Measurements from ENCODE around the gene EBP. TPM values are rescaled to one million over a fixed set of nuclear protein-coding genes. Genes with fewer than 3 reads are reported as not detected.
A peak's percentile ranks its signal among the peaks of the same experiment; 100 is the strongest.
"Not testable (repeated sequence)": the region's sequence is repeated elsewhere in the genome, so short reads cannot be mapped to it uniquely, and the experiment has no call there.

EBP gene
- total RNA-seq, 1 donor from 2014 or later = 55.2 TPM

- intact Hi-C loops (cut with DNase I) = no loop called here
- no peaks in the 10 kb centered on the region for H3K27me3 ChIP-seq
These were observed 17.9 kb downstream of the EBP start, which contains the start of gene TBC1D25 for GRCh38 chrX:48539345-48540027. TBC1D25 (plus strand) TSS chrX:48539714; CDS start chrX:48539798, 84 bp downstream.

GRCh38 chrX:48540028-48540375 lies 18.4 kb downstream of the EBP start:
- no peaks in the 10 kb centered on the region for H3K27me3 ChIP-seq
- H3K4me3 ChIP-seq = peak overlapping the region; percentile 58 to 63
- H3K27ac ChIP-seq = peak overlapping the region; percentile 93
- no peak for DNase-seq (ENCODE audit: extremely low spot score in 2 of 2)
- intact Hi-C loops (cut with DNase I) = no loop called here
- H3K9me3 ChIP-seq = no peaks in the 10 kb centered on the region
- peaks cover 11% of the 10 kb centered on the region for H3K4me1 ChIP-seq
- H3K36me3 ChIP-seq = no peaks in the 10 kb centered on the region
- TF ChIP-seq CTCF (IDR thresholded peaks at IDR 0.05) = no peak
- TF ChIP-seq POLR2AphosphoS5 (IDR thresholded peaks at IDR 0.05; ENCODE audit: insufficient read depth in 1 of 2, low read depth in 1 of 2) = no peak
- TF ChIP-seq POLR2A (IDR thresholded peaks at IDR 0.05) = no peak

More at GRCh38 chrX:48539345-48540027, 17.9 kb downstream of the EBP start, which contains the start of gene TBC1D25:
- peaks cover 11% of the 10 kb centered on the region for H3K4me1 ChIP-seq
- no peaks in the 10 kb centered on the region for H3K36me3 ChIP-seq
- H3K4me3 ChIP-seq = peak within 1 kb of the TSS; percentile 58 to 63
- H3K27ac ChIP-seq = peak within 1 kb of the TSS; percentile 93
- no peaks in the 10 kb centered on the region for H3K9me3 ChIP-seq
- DNase-seq (ENCODE audit: extremely low spot score in 2 of 2) = peak in 1 of 2 donors; percentile 97
- TF ChIP-seq POLR2A (IDR thresholded peaks at IDR 0.05) = peak in 1 of 2 donors; percentile 23
- TF ChIP-seq CTCF (IDR thresholded peaks at IDR 0.05) = no peak
- TF ChIP-seq POLR2AphosphoS5 (IDR thresholded peaks at IDR 0.05; ENCODE audit: insufficient read depth in 1 of 2, low read depth in 1 of 2) = peak; percentile 75 to 78

- no peaks in the 10 kb centered on the region for H3K36me3 ChIP-seq
- peak overlapping the region; percentile 93 for H3K27ac ChIP-seq
- intact Hi-C loops (cut with DNase I) = no loop called here
- peak overlapping the region in 1 of 2 donors; percentile 63 for H3K4me3 ChIP-seq
- no peaks in the 10 kb centered on the region for H3K27me3 ChIP-seq
- peaks cover 11% of the 10 kb centered on the region for H3K4me1 ChIP-seq
- no peaks in the 10 kb centered on the region for H3K9me3 ChIP-seq
- no peak for DNase-seq (ENCODE audit: extremely low spot score in 2 of 2)
- no peak for TF ChIP-seq POLR2AphosphoS5 (IDR thresholded peaks at IDR 0.05; ENCODE audit: insufficient read depth in 1 of 2, low read depth in 1 of 2)
- no peak for TF ChIP-seq POLR2A (IDR thresholded peaks at IDR 0.05)
- TF ChIP-seq CTCF (IDR thresholded peaks at IDR 0.05) = no peak
These were observed 18.9 kb downstream of the EBP start for GRCh38 chrX:48540480-48540879.

- Histone ChIP-seq H3K27me3 (no peaks in the 10 kb centered on the region), H3K9me3 (no peaks in the 10 kb centered on the region), H3K36me3 (no peaks in the 10 kb centered on the region), H3K4me1 (peaks cover 11% of the 10 kb centered on the region), H3K4me3 (no peak overlapping the region), H3K27ac (no peak overlapping the region)
- DNase-seq (ENCODE audit: extremely low spot score in 2 of 2) = no peak
- no peak for TF ChIP-seq POLR2A (IDR thresholded peaks at IDR 0.05)
- no peak for TF ChIP-seq CTCF (IDR thresholded peaks at IDR 0.05)
- no peak for TF ChIP-seq POLR2AphosphoS5 (IDR thresholded peaks at IDR 0.05; ENCODE audit: insufficient read depth in 1 of 2, low read depth in 1 of 2)
- intact Hi-C loops (cut with DNase I) = no loop called here
These were observed 19.7 kb downstream of the EBP start for GRCh38 chrX:48541140-48541814.

- H3K27ac ChIP-seq = no peak overlapping the region
- DNase-seq (ENCODE audit: extremely low spot score in 2 of 2) = no peak
- no peaks in the 10 kb centered on the region for H3K4me1 ChIP-seq
- no peaks in the 10 kb centered on the region for H3K9me3 ChIP-seq
- peaks cover 0 to 12% of the 10 kb centered on the region in 2 donors for H3K36me3 ChIP-seq
- no peak for TF ChIP-seq CTCF (IDR thresholded peaks at IDR 0.05)
- TF ChIP-seq POLR2A (IDR thresholded peaks at IDR 0.05) = no peak
- no peak for TF ChIP-seq POLR2AphosphoS5 (IDR thresholded peaks at IDR 0.05; ENCODE audit: insufficient read depth in 1 of 2, low read depth in 1 of 2)
- intact Hi-C loops (cut with DNase I) = no loop called here
- H3K27me3 ChIP-seq = no peaks in the 10 kb centered on the region
- no peak overlapping the region for H3K4me3 ChIP-seq
These were observed 27.3 kb downstream of the EBP start for GRCh38 chrX:48548871-48549270.

- H3K4me1 ChIP-seq; DNase-seq (ENCODE audit: extremely low spot score in 2 of 2); H3K27ac ChIP-seq; H3K4me3 ChIP-seq; intact Hi-C loops (cut with DNase I); H3K27me3 ChIP-seq; H3K9me3 ChIP-seq: not testable (repeated sequence)
- H3K36me3 ChIP-seq = peaks cover 0 to 25% of the 10 kb centered on the region in 2 donors
These were observed 34.2 kb downstream of the EBP start for GRCh38 chrX:48555731-48556325.
